ENCODE measurements around the gene SARDH.
A peak's percentile ranks its signal among the peaks of the same experiment; 100 is the strongest.
"Not testable (repeated sequence)": the region's sequence is repeated elsewhere in the genome, so short reads cannot be mapped to it uniquely, and the experiment has no call there.

SARDH gene

GRCh38 chr9:133777068-133777791 lies 39.1 kb upstream of the SARDH start:
- no peak for DNase-seq (ENCODE audit: low read depth)

- no peak for DNase-seq (ENCODE audit: low read depth)
These were observed 38.1 kb upstream of the SARDH start for GRCh38 chr9:133775951-133776905.

DNA sequence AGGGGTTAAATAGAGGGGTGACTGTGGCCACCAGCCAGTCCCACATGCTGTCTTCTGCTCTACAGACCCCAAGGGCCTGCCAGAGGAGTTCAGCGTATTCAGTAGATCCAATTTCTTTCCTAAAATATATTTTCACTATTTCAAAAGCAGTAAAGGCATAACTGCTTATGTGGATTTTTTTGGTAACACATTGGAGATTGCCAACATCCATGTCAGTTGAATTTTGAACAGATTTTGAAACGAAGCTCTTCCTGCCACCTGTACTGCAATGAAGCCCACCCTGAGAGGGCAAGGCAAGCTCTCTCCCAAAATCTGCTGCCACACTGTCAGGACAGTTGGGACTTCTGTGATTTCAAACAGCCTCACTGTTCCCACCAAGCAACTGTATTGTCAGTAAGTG lies 37.1 kb upstream of the SARDH start:
- no peak for DNase-seq (ENCODE audit: low read depth)

DNA sequence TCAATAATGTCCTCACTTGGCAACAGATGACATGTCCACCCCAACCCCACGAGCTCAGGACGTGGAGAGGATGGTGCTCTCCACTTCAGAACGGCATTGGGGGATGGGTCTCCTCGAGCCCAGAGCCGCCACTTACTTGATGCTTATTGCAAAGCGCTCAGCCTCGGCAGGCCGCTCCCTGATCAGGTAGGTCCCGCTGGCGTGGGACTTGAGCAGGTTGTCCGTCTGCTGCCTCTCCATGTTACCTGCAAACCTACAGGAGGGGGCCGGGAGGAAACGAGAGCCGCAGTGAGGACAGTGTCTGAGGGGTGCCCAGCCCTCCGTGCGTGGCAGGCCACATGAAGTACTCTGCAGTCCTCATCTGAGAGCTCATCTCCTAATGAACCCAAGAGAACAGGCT lies 36.6 kb upstream of the SARDH start:
- no peak for DNase-seq (ENCODE audit: low read depth)

- DNase-seq (ENCODE audit: low read depth), result no peak
These were observed 35.9 kb upstream of the SARDH start for GRCh38 chr9:133773889-133774655.

GRCh38 chr9:133772581-133772980 lies 34.4 kb upstream of the SARDH start:
- no peak for DNase-seq (ENCODE audit: low read depth)

DNA sequence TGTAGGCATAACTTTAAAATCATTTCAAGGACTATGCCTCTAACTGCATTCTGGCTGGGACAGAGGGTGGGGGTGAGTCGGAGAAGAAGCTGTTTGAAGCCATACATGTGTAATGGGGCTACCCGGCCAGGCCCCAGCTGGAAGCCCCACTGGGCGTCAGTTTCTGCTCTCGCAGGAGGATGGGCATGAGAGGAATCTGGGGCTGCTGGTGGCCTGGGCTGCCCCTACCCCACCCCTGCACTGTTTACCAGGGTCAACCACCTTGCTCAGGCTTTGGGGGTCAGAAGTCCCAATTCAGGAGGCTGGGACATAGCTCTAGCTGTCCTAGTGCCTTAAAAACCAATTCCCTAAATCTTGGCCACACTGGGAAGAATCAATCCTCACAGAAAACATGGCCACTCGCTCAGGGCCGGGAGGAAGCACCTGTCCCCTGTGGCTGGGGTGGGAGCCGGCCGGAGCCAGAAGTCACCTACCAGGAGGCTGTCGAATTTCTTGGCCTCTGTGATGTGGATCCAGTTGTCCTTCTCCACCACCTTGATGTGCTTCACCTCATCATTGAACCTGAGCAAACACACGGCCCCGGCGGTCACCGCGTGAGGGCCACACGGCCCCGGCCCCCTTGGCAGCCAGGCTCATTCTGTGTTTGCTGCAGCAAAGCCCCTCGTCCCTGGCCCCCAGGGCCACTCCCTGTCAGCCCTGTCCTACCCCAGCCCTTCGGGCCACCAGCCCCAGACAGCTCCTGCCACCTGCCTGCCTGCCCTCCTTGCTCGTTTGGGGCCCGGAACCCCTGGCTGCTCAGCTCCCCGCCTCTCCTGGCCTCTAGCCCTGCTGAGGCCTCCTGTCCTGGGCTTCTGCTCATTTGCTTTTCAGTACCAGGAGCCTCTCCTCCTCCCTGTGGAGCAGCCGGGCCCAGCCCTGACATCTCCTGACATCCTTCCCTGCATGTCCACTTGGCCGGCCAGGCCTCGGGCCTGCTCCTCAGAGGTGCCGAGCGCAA lies 33.6 kb upstream of the SARDH start:
- DNase-seq (ENCODE audit: low read depth), result no peak

GRCh38 chr9:133770076-133770777 lies 32.1 kb upstream of the SARDH start:
- DNase-seq (ENCODE audit: low read depth), result no peak

- DNase-seq (ENCODE audit: low read depth), result no peak
These were observed 31.4 kb upstream of the SARDH start for GRCh38 chr9:133769511-133770075.

DNA sequence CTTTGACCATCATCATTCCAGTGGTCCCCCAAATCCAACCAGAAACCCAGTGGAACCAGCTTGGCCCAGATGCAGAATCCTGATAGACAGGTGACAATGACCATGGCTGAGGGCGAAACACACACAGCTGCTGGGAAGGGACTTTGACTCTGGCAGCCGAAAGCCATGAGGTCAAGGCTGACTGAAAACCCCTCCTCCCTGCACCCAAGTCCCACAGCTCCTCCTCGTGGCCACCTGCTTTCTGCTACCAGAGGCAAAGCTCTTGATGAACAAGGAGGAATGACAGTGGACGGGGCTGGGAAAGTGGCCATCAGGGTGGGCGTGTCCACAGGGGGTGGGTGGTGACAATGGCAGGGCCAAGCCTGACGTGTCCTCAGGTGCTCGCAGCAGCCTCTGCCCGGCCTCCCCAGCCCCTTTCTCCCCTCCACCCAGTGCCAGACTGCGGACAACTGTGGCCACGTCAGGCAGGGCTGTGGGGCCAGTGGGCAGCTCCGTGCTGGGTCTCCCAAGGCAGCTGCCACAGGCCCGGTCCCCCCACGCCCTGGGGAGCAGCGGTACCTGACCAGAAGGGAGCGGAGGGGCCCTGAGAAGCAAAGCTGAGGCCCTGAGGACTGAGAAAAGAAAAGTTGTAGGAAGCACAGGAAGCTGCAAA lies 30.8 kb upstream of the SARDH start:
- DNase-seq (ENCODE audit: low read depth), result peak; percentile 11

- DNase-seq (ENCODE audit: low read depth), result no peak
These were observed 30.3 kb upstream of the SARDH start for GRCh38 chr9:133768371-133768858.

DNA sequence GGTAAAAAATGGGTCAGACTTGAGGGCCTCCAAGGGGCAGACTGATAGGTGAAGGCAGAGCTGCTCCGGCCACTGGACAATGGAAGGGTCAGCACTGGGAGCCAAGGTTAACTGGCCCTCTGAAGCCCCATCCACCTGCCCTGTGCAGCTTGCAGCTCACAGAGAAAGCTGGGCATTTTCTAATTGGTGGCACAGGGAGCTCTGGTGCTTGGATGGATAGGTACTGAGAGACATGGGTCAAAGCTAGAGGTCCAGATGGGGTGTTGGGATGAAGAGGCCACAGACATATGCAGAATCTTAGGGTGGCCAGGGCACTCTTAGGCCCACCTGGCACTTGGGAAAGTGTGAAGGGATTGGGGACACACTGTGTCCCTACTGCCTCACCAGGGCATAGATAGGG lies 29.5 kb upstream of the SARDH start:
- no peak for DNase-seq (ENCODE audit: low read depth)

DNA sequence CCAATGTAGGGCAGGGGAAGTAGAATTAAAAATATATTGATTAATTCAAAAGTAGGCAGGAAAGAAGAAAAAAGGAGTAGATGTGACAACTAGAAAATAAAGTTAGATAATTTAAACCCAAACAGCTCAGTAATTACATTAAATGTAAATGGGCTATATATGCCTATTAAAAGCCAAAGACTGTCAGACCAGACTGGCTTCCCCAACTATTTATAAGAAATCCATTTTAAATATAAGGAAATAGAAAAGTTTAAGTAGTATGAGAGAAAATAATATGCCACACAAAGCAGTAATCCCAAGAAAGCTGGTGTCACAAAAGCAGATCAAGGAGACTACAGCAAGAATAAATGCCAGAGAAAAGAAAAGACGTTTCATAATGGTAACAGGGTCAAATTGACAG lies 28.9 kb upstream of the SARDH start:
- DNase-seq (ENCODE audit: low read depth), result no peak

DNA sequence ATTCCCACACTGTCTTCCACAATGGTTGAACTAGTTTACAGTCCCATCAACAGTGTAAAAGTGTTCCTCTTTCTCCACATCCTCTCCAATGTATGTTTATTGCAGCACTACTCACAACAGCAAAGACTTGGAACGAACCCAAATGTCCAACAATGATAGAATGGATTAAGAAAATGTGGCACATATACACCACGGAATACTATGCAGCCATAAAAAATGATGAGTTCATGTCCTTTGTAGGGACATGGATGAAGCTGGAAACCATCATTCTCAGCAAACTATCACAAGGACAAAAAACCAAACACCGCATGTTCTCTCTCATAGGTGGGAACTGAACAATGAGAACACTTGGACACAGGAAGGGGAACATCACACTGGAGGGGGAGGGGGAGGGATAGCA lies 28.1 kb upstream of the SARDH start:
- DNase-seq (ENCODE audit: low read depth), result not testable (repeated sequence)

DNA sequence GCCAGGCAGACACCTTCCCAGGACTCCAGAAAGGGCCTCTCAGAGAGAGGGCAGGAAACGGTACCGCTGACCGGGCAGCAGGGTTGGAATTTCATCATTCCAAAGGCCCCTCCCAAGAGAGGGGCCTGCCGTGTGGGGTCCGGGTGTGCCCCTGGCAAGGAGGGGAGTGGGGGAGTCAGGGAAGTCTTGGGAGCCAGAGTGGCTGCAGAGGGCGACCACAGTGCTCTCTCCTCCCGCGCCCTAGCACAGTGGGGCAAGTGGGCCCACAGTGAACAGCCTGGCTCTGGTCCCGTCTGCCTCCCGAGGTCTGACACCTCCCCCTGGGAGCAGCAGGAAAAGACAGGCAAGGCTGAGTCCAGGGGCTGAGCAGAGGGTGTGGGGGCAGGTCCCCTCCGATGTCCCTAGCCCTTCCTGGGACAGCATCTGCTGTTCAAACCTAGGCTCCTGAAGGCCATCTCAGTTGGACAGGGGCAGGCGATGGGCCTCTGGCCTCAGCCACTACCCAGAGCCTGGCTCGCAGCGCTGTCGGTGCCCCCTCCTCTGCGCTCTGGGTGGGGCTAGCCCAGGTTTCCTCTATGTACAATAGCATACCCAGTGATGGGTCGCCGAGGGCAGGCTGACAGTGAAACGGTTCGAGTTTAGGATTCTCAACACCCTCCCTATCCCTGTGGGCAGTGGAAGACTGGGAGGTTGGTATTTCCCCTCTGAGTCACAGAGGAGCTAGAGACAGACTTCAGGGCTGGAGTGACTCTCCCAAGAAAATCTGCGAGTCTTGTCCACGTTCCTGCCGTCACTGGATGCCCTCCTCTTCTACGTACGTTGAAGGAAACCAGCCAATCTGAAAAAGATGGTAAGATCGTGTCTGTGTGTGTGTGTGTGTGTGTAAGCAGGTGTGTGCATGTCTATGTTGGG lies 25.4 kb upstream of the SARDH start:
- no peak for DNase-seq (ENCODE audit: low read depth)

- DNase-seq (ENCODE audit: low read depth), result no peak
These were observed 24.5 kb upstream of the SARDH start for GRCh38 chr9:133762488-133763271.

DNA sequence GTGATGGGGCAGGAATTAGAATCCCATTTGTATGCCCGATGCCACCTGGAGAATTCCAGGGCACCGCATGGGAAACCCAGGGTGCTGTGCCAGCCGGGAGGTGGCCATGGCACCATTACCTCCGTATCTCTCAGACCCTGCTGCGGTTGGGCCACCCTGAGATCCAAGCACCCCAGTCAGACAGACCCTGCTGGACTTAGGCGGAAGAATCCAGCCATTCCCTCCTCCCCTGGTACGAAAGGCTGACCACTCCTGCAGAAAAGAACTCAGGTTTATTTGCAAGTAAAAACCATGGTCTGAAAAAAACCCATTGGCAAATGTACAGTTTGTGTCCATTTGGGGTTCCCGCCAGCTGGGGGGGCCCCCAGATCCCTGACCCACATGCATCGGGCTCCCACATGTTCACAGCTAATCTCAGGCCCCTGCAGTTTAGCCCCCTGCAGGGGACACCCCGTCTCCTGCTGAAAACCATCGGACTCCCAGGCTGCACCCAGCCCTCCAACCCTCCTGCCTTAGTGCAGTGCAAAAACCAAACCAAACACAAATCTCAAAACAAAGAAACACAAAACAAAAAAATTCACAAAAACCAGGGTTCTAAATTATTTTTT lies 23.6 kb upstream of the SARDH start:
- DNase-seq (ENCODE audit: low read depth), result no peak

All from CMK (cell line).